ENCODE measurements around the gene NKAIN2.

DNA sequence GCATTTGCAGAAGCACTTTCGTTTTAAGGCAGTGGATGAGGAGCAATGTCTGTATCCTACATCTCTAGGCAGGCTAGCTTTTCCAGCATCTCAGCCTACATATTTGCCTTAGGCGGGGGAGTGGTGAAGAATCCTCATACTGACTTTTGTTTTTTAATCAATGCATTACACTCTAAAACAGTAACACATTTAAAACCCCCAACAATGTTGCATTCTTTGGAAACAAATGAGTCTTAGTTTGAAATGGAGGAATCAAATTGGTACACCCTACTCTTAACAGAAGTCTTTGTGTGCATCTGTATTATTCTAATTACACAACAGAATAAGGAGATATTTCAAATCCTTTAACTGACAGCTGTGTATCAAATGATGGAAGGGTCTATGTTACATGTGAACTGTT, 9.0 kb downstream of the NKAIN2 start:
- TF ChIP-seq, protein P1, sequence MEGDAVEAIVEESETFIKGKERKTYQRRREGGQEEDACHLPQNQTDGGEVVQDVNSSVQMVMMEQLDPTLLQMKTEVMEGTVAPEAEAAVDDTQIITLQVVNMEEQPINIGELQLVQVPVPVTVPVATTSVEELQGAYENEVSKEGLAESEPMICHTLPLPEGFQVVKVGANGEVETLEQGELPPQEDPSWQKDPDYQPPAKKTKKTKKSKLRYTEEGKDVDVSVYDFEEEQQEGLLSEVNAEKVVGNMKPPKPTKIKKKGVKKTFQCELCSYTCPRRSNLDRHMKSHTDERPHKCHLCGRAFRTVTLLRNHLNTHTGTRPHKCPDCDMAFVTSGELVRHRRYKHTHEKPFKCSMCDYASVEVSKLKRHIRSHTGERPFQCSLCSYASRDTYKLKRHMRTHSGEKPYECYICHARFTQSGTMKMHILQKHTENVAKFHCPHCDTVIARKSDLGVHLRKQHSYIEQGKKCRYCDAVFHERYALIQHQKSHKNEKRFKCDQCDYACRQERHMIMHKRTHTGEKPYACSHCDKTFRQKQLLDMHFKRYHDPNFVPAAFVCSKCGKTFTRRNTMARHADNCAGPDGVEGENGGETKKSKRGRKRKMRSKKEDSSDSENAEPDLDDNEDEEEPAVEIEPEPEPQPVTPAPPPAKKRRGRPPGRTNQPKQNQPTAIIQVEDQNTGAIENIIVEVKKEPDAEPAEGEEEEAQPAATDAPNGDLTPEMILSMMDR (conservative IDR thresholded peaks at IDR 0.05): no peak
- no peak for TF ChIP-seq ZFX (IDR thresholded peaks at IDR 0.05)

Measured in C4-2B (cell line).